H1 (cell line): ENCODE data around the gene ERGIC2. TPM values are rescaled to one million over a fixed set of nuclear protein-coding genes. Genes with fewer than 3 reads are reported as not detected.

Experiments
- CTCF ChIA-PET: fragments of 300-600 bp; sonication (Branson Sonifier 250); formaldehyde crosslinking; loops from one replicate; lab custom pipeline; 2021; ENCODE audit not compliant: partially characterized antibody; lab: Charles Lee
- POLR2A ChIA-PET: fragments of 300-600 bp; sonication (Branson Sonifier 250); formaldehyde crosslinking; loops from one replicate; lab custom pipeline; 2021; ENCODE audit warnings: inconsistent platforms; ENCODE audit not compliant: partially characterized antibody; lab: Charles Lee
- DNase-seq, 2 experiments: peaks; one replicate each; pipeline versions ENCODE4 v3.0.0 to v3.0.0-alpha.2; 2010 to 2022; ENCODE audit warnings: low spot score in 2 of 2, low read depth in 1 of 2, mixed read lengths in 1 of 2
- FAIRE-seq: peaks from 2 replicates; lab custom pipeline; 2011; peaks lifted over from hg19 to GRCh38; lab: Jason Lieb, UNC
- H2AFZ ChIP-seq: 2 replicates; pipeline ENCODE4 v1.8.1; 2012; ENCODE audit warnings: low read length, inconsistent platforms
- H2AK5ac ChIP-seq: 2 replicates; pipeline ENCODE4 v1.6.1; 2013; ENCODE audit warnings: low read depth, low read length
- H2BK120ac ChIP-seq: replicated peaks from 2 replicates; pipeline ENCODE3; 2013; ENCODE audit warnings: low read depth, low read length, inconsistent platforms
- H2BK12ac ChIP-seq: 2 replicates; pipeline ENCODE4 v1.6.1; 2013; ENCODE audit warnings: low read depth, low read length
- H2BK15ac ChIP-seq: 2 replicates; pipeline ENCODE4 v1.6.1; 2013; ENCODE audit warnings: low read length
- H2BK20ac ChIP-seq: 2 replicates; pipeline ENCODE4 v1.6.1; 2013; ENCODE audit warnings: low read length
- H2BK5ac ChIP-seq: 2 replicates; pipeline ENCODE4 v1.6.1; 2013; ENCODE audit warnings: low read depth, low read length
- H3K14ac ChIP-seq: 2 replicates; pipeline ENCODE4 v1.6.1; 2013; ENCODE audit warnings: inconsistent platforms; ENCODE audit not compliant: insufficient read length
- H3K18ac ChIP-seq: 2 replicates; pipeline ENCODE4 v1.6.1; 2013; ENCODE audit warnings: low read length; ENCODE audit errors: extremely low read depth
- H3K23ac ChIP-seq: 2 replicates; pipeline ENCODE4 v1.6.1; 2013; ENCODE audit warnings: inconsistent platforms; ENCODE audit not compliant: insufficient read length
- H3K23me2 ChIP-seq: 2 replicates; pipeline ENCODE4 v1.6.1; 2013; ENCODE audit warnings: low read depth, low read length
- H3K27ac ChIP-seq: 2 replicates; pipeline ENCODE4 v1.6.1; 2011; ENCODE audit warnings: low read depth, low read length, inconsistent platforms
- H3K27me3 ChIP-seq, 4 experiments: replicated peaks in 1 of 4; 1 replicate in 1 of 4; 2 replicates in 3 of 4; pipeline versions ENCODE4 v1.6.1 to v1.8.1; 2011 to 2013; ENCODE audit warnings: low read length in 3 of 4, mild to moderate bottlenecking in 3 of 4, inconsistent platforms in 2 of 4, mixed read lengths in 2 of 4, moderate library complexity in 1 of 4; ENCODE audit not compliant: control insufficient read depth in 3 of 4, insufficient read depth in 3 of 4; ENCODE audit errors: extremely low read depth in 1 of 4
- H3K36me3 ChIP-seq, 4 experiments: 2 replicates each; pipeline versions ENCODE4 v1.6.1 to v1.8.1; 2011 to 2013; ENCODE audit warnings: mild to moderate bottlenecking in 4 of 4, low read length in 3 of 4, moderate library complexity in 2 of 4, control low read depth in 1 of 4, inconsistent platforms in 1 of 4; ENCODE audit not compliant: insufficient read depth in 4 of 4, control insufficient read depth in 2 of 4
- H3K4ac ChIP-seq: replicated peaks from 2 replicates; pipeline ENCODE3; 2013; ENCODE audit warnings: low read length, low read depth, mixed read lengths, inconsistent platforms; ENCODE audit not compliant: insufficient read length
- H3K4me1 ChIP-seq, 4 experiments: replicated peaks in 1 of 4; 1 replicate in 1 of 4; 2 replicates in 3 of 4; pipeline versions ENCODE4 v1.6.1 to v1.8.1; 2011 to 2013; ENCODE audit warnings: low read length in 3 of 4, inconsistent platforms in 2 of 4, mixed read lengths in 1 of 4; ENCODE audit not compliant: insufficient read depth in 4 of 4, control insufficient read depth in 3 of 4
- H3K4me2 ChIP-seq, 2 experiments: 2 replicates each; pipeline versions ENCODE4 v1.6.1 to v1.8.1; 2011 to 2013; ENCODE audit warnings: low read depth in 2 of 2, low read length in 2 of 2, control low read depth in 1 of 2, inconsistent platforms in 1 of 2, mild to moderate bottlenecking in 1 of 2; ENCODE audit not compliant: insufficient read depth in 1 of 2
- H3K4me3 ChIP-seq, 4 experiments: fragments of 200-600, 300-600 bp in 1 of 4; sonication (generic), shearing (Covaris generic), sonication (Bioruptor Twin) in 1 of 4; 2 replicates each; pipeline versions ENCODE4 v1.5.1 to v1.8.1; 2011 to 2016; ENCODE audit warnings: low read length in 4 of 4, low read depth in 3 of 4, control low read depth in 2 of 4, inconsistent platforms in 2 of 4, mild to moderate bottlenecking in 2 of 4, mixed read lengths in 1 of 4, moderate library complexity in 1 of 4; ENCODE audit not compliant: insufficient read depth in 2 of 4; ENCODE audit errors: extremely low read depth in 1 of 4
- H3K56ac ChIP-seq: replicated peaks from 2 replicates; pipeline ENCODE3; 2013; ENCODE audit warnings: low read depth, mild to moderate bottlenecking, mixed read lengths, low read length, inconsistent platforms; ENCODE audit not compliant: insufficient read length
- H3K79me1 ChIP-seq: 2 replicates; pipeline ENCODE4 v1.6.1; 2013; ENCODE audit warnings: low read depth, low read length, control low read depth
- H3K79me2 ChIP-seq, 2 experiments: 2 replicates each; pipeline versions ENCODE4 v1.6.1 to v1.8.1; 2012 to 2013; ENCODE audit warnings: low read length in 2 of 2, mild to moderate bottlenecking in 2 of 2, inconsistent platforms in 1 of 2; ENCODE audit not compliant: insufficient read depth in 2 of 2, control insufficient read depth in 1 of 2
- H3K9ac ChIP-seq, 4 experiments: replicated peaks in 1 of 4; 1 replicate in 1 of 4; 2 replicates in 3 of 4; pipeline versions ENCODE4 v1.6.1 to v1.8.1; 2011 to 2013; ENCODE audit warnings: low read depth in 3 of 4, low read length in 3 of 4, control low read depth in 2 of 4, mild to moderate bottlenecking in 2 of 4, moderate library complexity in 2 of 4, inconsistent platforms in 1 of 4; ENCODE audit errors: extremely low read depth in 1 of 4
- H3K9me3 ChIP-seq, 2 experiments: 2 replicates each; pipeline versions ENCODE4 v1.6.1 to v1.8.1; 2012 to 2013; ENCODE audit warnings: mild to moderate bottlenecking in 2 of 2, moderate library complexity in 2 of 2, control low read depth in 1 of 2, inconsistent platforms in 1 of 2, low read depth in 1 of 2, low read length in 1 of 2, mixed read lengths in 1 of 2; ENCODE audit not compliant: insufficient read depth in 2 of 2
- H4K20me1 ChIP-seq, 2 experiments: replicated peaks in 1 of 2; 2 replicates each; pipeline versions ENCODE3 to v1.8.1; 2011 to 2013; ENCODE audit warnings: inconsistent platforms in 2 of 2, low read length in 2 of 2, mild to moderate bottlenecking in 1 of 2; ENCODE audit not compliant: insufficient read depth in 2 of 2, control insufficient read depth in 1 of 2
- H4K5ac ChIP-seq: 2 replicates; pipeline ENCODE4 v1.6.1; 2013; ENCODE audit warnings: low read length, low read depth, mixed read lengths, inconsistent platforms; ENCODE audit not compliant: insufficient read length
- H4K8ac ChIP-seq: 2 replicates; pipeline ENCODE4 v1.8.0; 2013; ENCODE audit warnings: mild to moderate bottlenecking, moderate library complexity, low read length, inconsistent platforms; ENCODE audit not compliant: insufficient read depth; ENCODE audit errors: extremely low read depth
- H4K91ac ChIP-seq: replicated peaks from 2 replicates; pipeline ENCODE3; 2013; ENCODE audit warnings: low read length, mixed read lengths, inconsistent platforms; ENCODE audit not compliant: insufficient read length
- CHD1 ChIP-seq: IDR thresholded peaks from 2 replicates; pipeline ENCODE4 v1.6.1; 2012; ENCODE audit warnings: low read depth, low read length, improper control_type of control experiment
- HDAC2 ChIP-seq, 2 experiments: fragments of 300-600 bp in 1 of 2; sonication (generic) in 1 of 2; IDR thresholded peaks; 2 replicates each; pipeline ENCODE4 v1.6.1; 2011 to 2012; ENCODE audit warnings: low read depth in 2 of 2, low read length in 2 of 2, mild to moderate bottlenecking in 2 of 2, moderate library complexity in 2 of 2, borderline replicate concordance in 1 of 2, inconsistent platforms in 1 of 2
- JUN ChIP-seq: IDR thresholded peaks from 2 replicates; pipeline ENCODE4 v1.6.1; 2011; ENCODE audit warnings: low read depth, mild to moderate bottlenecking, improper control_type of control experiment, low read length
- RBBP5 ChIP-seq: IDR thresholded peaks from 2 replicates; pipeline ENCODE4 v1.7.1; 2012; ENCODE audit warnings: low read depth, mild to moderate bottlenecking, inconsistent platforms, low read length, moderate library complexity, borderline replicate concordance
- SP4 ChIP-seq: IDR thresholded peaks from 2 replicates; pipeline ENCODE4 v1.6.1; 2012; ENCODE audit warnings: low read length, inconsistent platforms
- TAF1 ChIP-seq: IDR thresholded peaks from 2 replicates; pipeline ENCODE4 v1.6.1; 2011; ENCODE audit warnings: mild to moderate bottlenecking, low read depth, low read length
- USF2 ChIP-seq: IDR thresholded peaks from 2 replicates; pipeline ENCODE4 v1.6.1; 2011; ENCODE audit warnings: low read length, improper control_type of control experiment
- ZNF274 ChIP-seq: IDR thresholded peaks from 2 replicates; pipeline ENCODE4 v1.7.0; 2012; ENCODE audit warnings: low read length, borderline replicate concordance; ENCODE audit errors: extremely low read depth
- WGBS, 2 experiments: shearing (Covaris generic) in 1 of 2; methylation state at CpG; one replicate each; pipeline versions ENCODE4 v1.1.6 to v1.1.7; 2013 to 2015; ENCODE audit warnings: low lambda C conversion rate in 2 of 2, mixed read lengths in 2 of 2, inconsistent platforms in 1 of 2, low coverage in 1 of 2, missing lambda C conversion rate in 1 of 2; ENCODE audit not compliant: insufficient replicate concordance in 2 of 2, insufficient coverage in 1 of 2, insufficient read length in 1 of 2; ENCODE audit errors: extremely low coverage in 1 of 2, missing lambda C conversion rate in 1 of 2; 5-methylcytosine and 5-hydroxymethylcytosine counted together
- polyA plus RNA-seq, 7 experiments: library from polyadenylated mRNA; depleted of rRNA in 3 of 7; stranded (reverse) in 5 of 7; unstranded in 2 of 7; fragments of >200 nt in 5 of 7; fragments of 200-250 nt in 2 of 7; gene quantifications; 1 replicate in 5 of 7; 2 replicates in 1 of 7; 4 replicates in 1 of 7; pipeline versions ENCODE4 v1.2.1 to v1.2.3, GENCODE V29; 2011 to 2013; ENCODE audit warnings: missing spikeins in 2 of 7, mixed read lengths in 2 of 7
- total RNA-seq: library from RNA; stranded (reverse); fragmentation: NEBNext Ultra II Directional; extraction: Animal tissue kit (Norgen Biotek cat#: 25700); gene quantifications from 2 replicates; pipeline ENCODE4 v1.2.1, GENCODE V29; 2021
- TF ChIP-seq, protein P1 (sequence below), 3 experiments: IDR thresholded peaks; 1 replicate in 2 of 3; 2 replicates in 1 of 3; pipeline versions ENCODE4 v1.5.1 to v1.6.1; 2011; ENCODE audit warnings: low read length in 3 of 3, mild to moderate bottlenecking in 3 of 3, inconsistent platforms in 2 of 3, low read depth in 1 of 3, moderate library complexity in 1 of 3; ENCODE audit not compliant: insufficient read depth in 1 of 3; ENCODE audit errors: control extremely low read depth in 1 of 3

Gene ERGIC2
- total and polyA plus RNA-seq, 2 of the 8 experiments (the other 6 are each of a cell fraction or from before 2014, with no cell fraction given) = 16.5 to 61.8 TPM

GRCh38 chr12:29346769-29347421 is 34.1 kb downstream of the ERGIC2 start:
- Histone ChIP-seq H2BK5ac (no peak overlapping the region), H3K23me2 (no peaks in the 10 kb centered on the region), H2AK5ac (no peak overlapping the region), H4K91ac (no peak overlapping the region), H4K5ac (no peak overlapping the region), H4K8ac (no peak overlapping the region), H3K18ac (no peak overlapping the region), H2BK120ac (no peak overlapping the region), H3K79me1 (no peaks in the 10 kb centered on the region), H3K36me3 (peaks cover 0 to 21% (median 0%) of the 10 kb centered on the region in 4 experiments; a peak in 2 of 8 replicates), H3K9me3 (no peaks in the 10 kb centered on the region), H3K23ac (no peak overlapping the region), H2AFZ (no peak overlapping the region), H4K20me1 (no peaks in the 10 kb centered on the region), H3K79me2 (no peaks in the 10 kb centered on the region), H2BK12ac (no peak overlapping the region), H2BK15ac (no peak overlapping the region), H3K27ac (no peak overlapping the region), H3K4me1 (no peaks in the 10 kb centered on the region), H3K4ac (no peak overlapping the region), H2BK20ac (no peak overlapping the region), H3K9ac (no peak overlapping the region), H3K14ac (no peak overlapping the region), H3K27me3 (no peaks in the 10 kb centered on the region), H3K56ac (no peak overlapping the region), H3K4me3 (no peak overlapping the region), H3K4me2 (no peak overlapping the region)
- POLR2A ChIA-PET = interaction anchor here (0.8 to 1.3 kb wide), 3 partner anchors 9 to 16 kb away, joined by 3 read pairs; no protein-coding TSS in a partner anchor
- 96% methylated on average over 3 of the region's 3 CpGs; no CpG with 5 or more reads in 1 of the 2 experiments for WGBS, 2 experiments
- CTCF ChIA-PET = interaction anchor here (1.0 to 1.3 kb wide), 4 partner anchors 9 to 323 kb away, joined by 3 to 4 read pairs (median 4); no protein-coding TSS in a partner anchor
- FAIRE-seq = no peak
- TF ChIP-seq RBBP5 (no peak), USF2 (no peak), CHD1 (no peak), JUN (no peak), ZNF274 (no peak), TAF1 (no peak), SP4 (no peak), HDAC2 (IDR thresholded peaks at IDR 0.05; ENCODE audit: borderline replicate concordance in 1 of 2, low read depth in 2 of 2, low read length in 2 of 2) (no peak)
- TF ChIP-seq, protein P1, sequence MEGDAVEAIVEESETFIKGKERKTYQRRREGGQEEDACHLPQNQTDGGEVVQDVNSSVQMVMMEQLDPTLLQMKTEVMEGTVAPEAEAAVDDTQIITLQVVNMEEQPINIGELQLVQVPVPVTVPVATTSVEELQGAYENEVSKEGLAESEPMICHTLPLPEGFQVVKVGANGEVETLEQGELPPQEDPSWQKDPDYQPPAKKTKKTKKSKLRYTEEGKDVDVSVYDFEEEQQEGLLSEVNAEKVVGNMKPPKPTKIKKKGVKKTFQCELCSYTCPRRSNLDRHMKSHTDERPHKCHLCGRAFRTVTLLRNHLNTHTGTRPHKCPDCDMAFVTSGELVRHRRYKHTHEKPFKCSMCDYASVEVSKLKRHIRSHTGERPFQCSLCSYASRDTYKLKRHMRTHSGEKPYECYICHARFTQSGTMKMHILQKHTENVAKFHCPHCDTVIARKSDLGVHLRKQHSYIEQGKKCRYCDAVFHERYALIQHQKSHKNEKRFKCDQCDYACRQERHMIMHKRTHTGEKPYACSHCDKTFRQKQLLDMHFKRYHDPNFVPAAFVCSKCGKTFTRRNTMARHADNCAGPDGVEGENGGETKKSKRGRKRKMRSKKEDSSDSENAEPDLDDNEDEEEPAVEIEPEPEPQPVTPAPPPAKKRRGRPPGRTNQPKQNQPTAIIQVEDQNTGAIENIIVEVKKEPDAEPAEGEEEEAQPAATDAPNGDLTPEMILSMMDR (IDR thresholded peaks at IDR 0.05; ENCODE audit: control extremely low read depth in 1 of 3, insufficient read depth in 1 of 3, low read depth in 1 of 3, low read length in 3 of 3) = no peak
- no peak for DNase-seq
